B cell (primary cell): Measurements from ENCODE around the gene SAMD7. TPM values are rescaled to one million over a fixed set of nuclear protein-coding genes. Genes with fewer than 3 reads are reported as not detected.

ENCODE experiments used
- ATAC-seq: fragments of 200-7000 bp; cut with Tn5 transposase; one replicate; pipeline ENCODE4 v1.10.0; 2021; ENCODE audit warnings: low read depth, mild to moderate bottlenecking, moderate number of reproducible peaks, moderate library complexity
- CTCF ChIA-PET: fragments of 350-600 bp; sonication (Branson Sonifier 250); formaldehyde crosslinking; loops from one replicate; lab custom pipeline; 2021; ENCODE audit warnings: antibody characterized with exemption, inconsistent platforms; lab: Charles Lee
- POLR2A ChIA-PET: fragments of 350-600 bp; sonication (Branson Sonifier 250); formaldehyde crosslinking; loops from one replicate; lab custom pipeline; 2021; ENCODE audit warnings: antibody characterized with exemption; lab: Charles Lee
- DNase-seq: peaks from one replicate; pipeline ENCODE4 v3.0.0; 2013
- H2AFZ ChIP-seq: 2 replicates; pipeline ENCODE4 v1.6.1; 2012; ENCODE audit warnings: mild to moderate bottlenecking, low read depth, low read length; ENCODE audit not compliant: insufficient read depth, poor library complexity, severe bottlenecking
- H3K27ac ChIP-seq, 2 donors: 1 replicate in 1 of 2; 2 replicates in 1 of 2; pipeline ENCODE4 v1.5.1; 2012 to 2013; ENCODE audit warnings: low read length in 2 of 2, mild to moderate bottlenecking in 2 of 2, moderate library complexity in 1 of 2
- H3K27me3 ChIP-seq, 4 experiments: fragments of 200-600 bp in 1 of 4; sonication (generic) in 1 of 4; replicated peaks in 1 of 4; 1 replicate in 2 of 4; 2 replicates in 2 of 4; pipeline versions ENCODE4 v1.6.1 to v1.7.0; 2013 to 2016; ENCODE audit warnings: low read length in 3 of 4, mild to moderate bottlenecking in 2 of 4, mixed read lengths in 1 of 4, moderate library complexity in 1 of 4; ENCODE audit not compliant: insufficient read depth in 4 of 4, control insufficient read depth in 3 of 4; ENCODE audit errors: control extremely low read depth in 1 of 4
- H3K36me3 ChIP-seq, 2 experiments: replicated peaks in 1 of 2; 1 replicate in 1 of 2; 2 replicates in 1 of 2; pipeline versions ENCODE4 v1.6.1 to v1.7.1; 2013; ENCODE audit warnings: low read length in 1 of 2; ENCODE audit not compliant: insufficient read depth in 2 of 2, control insufficient read depth in 1 of 2; ENCODE audit errors: control extremely low read depth in 1 of 2, extremely low read depth in 1 of 2
- H3K4me1 ChIP-seq, 2 donors: fragments of 200-600 bp in 1 of 2; sonication (generic) in 1 of 2; 1 replicate in 1 of 2; 2 replicates in 1 of 2; pipeline versions ENCODE4 v1.5.1 to v1.6.1; 2013 to 2017; ENCODE audit warnings: low read length in 2 of 2; ENCODE audit not compliant: control insufficient read depth in 2 of 2, insufficient read depth in 2 of 2
- H3K4me2 ChIP-seq: replicated peaks from 2 replicates; pipeline ENCODE3; 2012; ENCODE audit warnings: mild to moderate bottlenecking, low read depth, low read length; ENCODE audit not compliant: poor library complexity, severe bottlenecking
- H3K4me3 ChIP-seq, 5 experiments: fragments of 200-600 bp in 1 of 5; sonication (generic) in 1 of 5; 1 replicate in 3 of 5; 2 replicates in 2 of 5; pipeline versions ENCODE4 v1.5.1 to v1.7.0; 2011 to 2016; ENCODE audit warnings: low read length in 4 of 5, mild to moderate bottlenecking in 4 of 5, low read depth in 2 of 5, control low read depth in 1 of 5, moderate library complexity in 1 of 5; ENCODE audit not compliant: insufficient read depth in 1 of 5; ENCODE audit errors: control extremely low read depth in 1 of 5, extremely low read depth in 1 of 5
- H3K79me2 ChIP-seq: fragments of 200-600 bp; sonication (generic); one replicate; pipeline ENCODE4 v1.6.0; 2016; ENCODE audit warnings: low read length; ENCODE audit not compliant: control insufficient read depth, insufficient read depth
- H3K9ac ChIP-seq: fragments of 200-600 bp; sonication (generic); 2 replicates; pipeline ENCODE4 v1.6.1; 2017; ENCODE audit warnings: mild to moderate bottlenecking, low read length, moderate library complexity
- H3K9me3 ChIP-seq, 3 donors: one replicate each; pipeline versions ENCODE4 v1.6.1 to v1.7.1; 2013; ENCODE audit warnings: low read length in 2 of 3; ENCODE audit not compliant: control insufficient read depth in 2 of 3, insufficient read depth in 1 of 3; ENCODE audit errors: control extremely low read depth in 1 of 3
- H4K20me1 ChIP-seq: 2 replicates; pipeline ENCODE4 v1.6.0; 2012; ENCODE audit warnings: mild to moderate bottlenecking, low read length; ENCODE audit not compliant: insufficient read depth, control insufficient read depth, poor library complexity, severe bottlenecking
- H3K27ac Mint-ChIP-seq: one replicate; pipeline ENCODE4 v1.8.0; 2021; ENCODE audit warnings: mixed read lengths
- H3K27me3 Mint-ChIP-seq: one replicate; pipeline ENCODE4 v1.8.0; 2021; ENCODE audit warnings: mixed read lengths
- H3K4me1 Mint-ChIP-seq: one replicate; pipeline ENCODE4 v1.8.0; 2021; ENCODE audit warnings: mixed read lengths
- H3K4me3 Mint-ChIP-seq: one replicate; pipeline ENCODE4 v1.8.0; 2021; ENCODE audit warnings: mixed read lengths
- H3K9me3 Mint-ChIP-seq: one replicate; pipeline ENCODE4 v1.8.0; 2022; ENCODE audit warnings: mixed read lengths; ENCODE audit not compliant: insufficient read depth
- CTCF ChIP-seq: fragments of 200-600 bp; IDR thresholded peaks from one replicate; pipeline ENCODE4 v1.8.0; 2022; ENCODE audit warnings: antibody characterized with exemption, mild to moderate bottlenecking
- EZH2 ChIP-seq: IDR thresholded peaks from 2 replicates; pipeline ENCODE4 v1.6.1; 2012; ENCODE audit warnings: borderline replicate concordance, low read depth, mild to moderate bottlenecking, moderate library complexity, low read length; ENCODE audit not compliant: insufficient read depth, poor library complexity, severe bottlenecking
- WGBS: methylation state at CpG from one replicate; pipeline ENCODE4 v1.1.5; 2013; ENCODE audit warnings: missing lambda C conversion rate; ENCODE audit not compliant: insufficient coverage; 5-methylcytosine and 5-hydroxymethylcytosine counted together
- intact Hi-C: fragments of 100-400 bp; cut with micrococcal nuclease; formaldehyde crosslinking; loops from one replicate; pipeline ENCODE4 v1.10.0; 2022
- polyA plus RNA-seq: library from polyadenylated mRNA; depleted of rRNA; stranded (reverse); fragments of >200 nt; gene quantifications from 2 replicates; pipeline ENCODE4 v1.2.3, GENCODE V29; 2012
- total RNA-seq, 2 donors: library from RNA; stranded (reverse); fragments of 120-200 nt in 1 of 2; gene quantifications; 1 replicate in 1 of 2; 2 replicates in 1 of 2; pipeline versions ENCODE4 v1.2.3 to v1.2.4, GENCODE V29; 2013 to 2022

Gene SAMD7
- total and polyA plus RNA-seq, 2 donors (not counting 1 experiment from before 2014, with no cell fraction given) = not detected

- TF ChIP-seq EZH2 (no peak), CTCF (no peak)
- Mint-ChIP-seq H3K27ac (peak overlapping the region; percentile 79), H3K4me1 (peaks cover 76% of the 10 kb centered on the region), H3K4me3 (peak overlapping the region; percentile 90), H3K9me3 (peaks cover 6% of the 10 kb centered on the region), H3K27me3 (no peaks in the 10 kb centered on the region)
- Histone ChIP-seq H3K27me3 (no peaks in the 10 kb centered on the region), H3K4me3 (peak overlapping the region in 4 of 5 experiments; percentile 59 to 88 (median 73)), H3K79me2 (peaks cover 99% of the 10 kb centered on the region), H4K20me1 (peaks cover 8% of the 10 kb centered on the region), H3K9me3 (no peaks in the 10 kb centered on the region), H3K36me3 (peaks cover 2 to 12% of the 10 kb centered on the region in 2 experiments), H3K4me2 (peak overlapping the region; percentile 79), H3K4me1 (peaks cover 35 to 77% of the 10 kb centered on the region in 2 donors), H3K9ac (peak overlapping the region; percentile 94), H3K27ac (peak overlapping the region; percentile 98 to 99), H2AFZ (no peak overlapping the region)
- ChIA-PET POLR2A (interaction anchor here (3.2 to 5.9 kb wide), 4 partner anchors 14 to 37 kb away, joined by 16 to 95 read pairs (median 21); no protein-coding TSS in a partner anchor), CTCF (interaction anchor here (0.6 to 8.4 kb wide), 12 partner anchors 14 to 205 kb away, joined by 3 to 181 read pairs (median 5); partner anchors contain the start of gene GPR160)
- ATAC-seq = no peak
- intact Hi-C loops = loop anchor here (5.0 kb wide), 1 partner anchor 89 kb away; no protein-coding TSS in a partner anchor
- no peak for DNase-seq
- no CpG with 5 or more reads among the region's 2 CpGs for WGBS
Observed at GRCh38 chr3:169968224-169968885, 57.0 kb downstream of the SAMD7 start.
